KG1 (cell line): ENCODE data around the gene SLC37A1.

ENCODE experiments used
- DNase-seq: peaks from one replicate; lab custom pipeline; 2025; lab: John Stamatoyannopoulos, UW

SLC37A1 gene

GRCh38 chr21:42562816-42563215 lies 49.2 kb downstream of the SLC37A1 start:
- no peak for DNase-seq

GRCh38 chr21:42563261-42563660 lies 49.6 kb downstream of the SLC37A1 start:
- DNase-seq: no peak

- DNase-seq: no peak
These were observed 50.0 kb downstream of the SLC37A1 start for GRCh38 chr21:42563686-42564085.

- DNase-seq: no peak
These were observed 50.9 kb downstream of the SLC37A1 start for GRCh38 chr21:42564561-42564971.

- no peak for DNase-seq
These were observed 51.7 kb downstream of the SLC37A1 start for GRCh38 chr21:42565206-42565810.

- no peak for DNase-seq
These were observed 52.4 kb downstream of the SLC37A1 start for GRCh38 chr21:42565886-42566523.

GRCh38 chr21:42566524-42567213 lies 53.0 kb downstream of the SLC37A1 start:
- DNase-seq: no peak

GRCh38 chr21:42567214-42567555 lies 53.5 kb downstream of the SLC37A1 start:
- no peak for DNase-seq

GRCh38 chr21:42567861-42568260 lies 54.2 kb downstream of the SLC37A1 start:
- DNase-seq: no peak

- no peak for DNase-seq
These were observed 54.7 kb downstream of the SLC37A1 start for GRCh38 chr21:42568376-42568775.

GRCh38 chr21:42568866-42569731 lies 55.4 kb downstream of the SLC37A1 start:
- no peak for DNase-seq

- DNase-seq: no peak
These were observed 56.2 kb downstream of the SLC37A1 start for GRCh38 chr21:42569732-42570301.

GRCh38 chr21:42570362-42570761 lies 56.7 kb downstream of the SLC37A1 start:
- DNase-seq: no peak

- DNase-seq: no peak
These were observed 57.3 kb downstream of the SLC37A1 start for GRCh38 chr21:42570841-42571387.

GRCh38 chr21:42571391-42572150 lies 57.9 kb downstream of the SLC37A1 start:
- DNase-seq: no peak

- no peak for DNase-seq
These were observed 59.3 kb downstream of the SLC37A1 start for GRCh38 chr21:42572906-42573495.

- DNase-seq: no peak
These were observed 60.8 kb downstream of the SLC37A1 start for GRCh38 chr21:42574234-42575027.

- no peak for DNase-seq
These were observed 61.5 kb downstream of the SLC37A1 start for GRCh38 chr21:42575111-42575510.

- DNase-seq: no peak
These were observed 63.0 kb downstream of the SLC37A1 start for GRCh38 chr21:42576639-42577038.

- DNase-seq: no peak
These were observed 64.4 kb downstream of the SLC37A1 start for GRCh38 chr21:42578034-42578433.
